Cardiac muscle cell (in vitro differentiated cells and primary cell): ENCODE results near the gene SIVA1. TPM values are rescaled to one million over a fixed set of nuclear protein-coding genes. Genes with fewer than 3 reads are reported as not detected.

Experiments used
- DNase-seq, 2 donors: peaks; one replicate each; pipeline versions ENCODE4 v3.0.0 to v3.0.0-alpha.2; 2010 to 2017; ENCODE audit warnings: low read depth in 1 of 2, low spot score in 1 of 2
- H3K27ac ChIP-seq: fragments of 200-600 bp; sonication (generic); 2 replicates; pipeline ENCODE4 v1.5.1; 2016
- H3K27me3 ChIP-seq: fragments of 200-600 bp; sonication (generic); 2 replicates; pipeline ENCODE4 v1.6.0; 2016; ENCODE audit warnings: control low read depth
- H3K36me3 ChIP-seq: fragments of 200-600 bp; sonication (generic); 2 replicates; pipeline ENCODE4 v1.5.1; 2016; ENCODE audit warnings: control low read depth
- H3K4me1 ChIP-seq: fragments of 200-600 bp; sonication (generic); 2 replicates; pipeline ENCODE4 v1.8.1; 2017; ENCODE audit warnings: low read depth, mild to moderate bottlenecking, mixed run types
- H3K4me3 ChIP-seq: fragments of 200-600 bp; sonication (generic); 2 replicates; pipeline ENCODE4 v1.5.1; 2016; ENCODE audit warnings: mild to moderate bottlenecking
- H3K9me3 ChIP-seq: fragments of 200-600 bp; sonication (generic); 2 replicates; pipeline ENCODE4 v1.5.1; 2017; ENCODE audit warnings: low read depth, mild to moderate bottlenecking, control low read depth
- polyA plus RNA-seq: library from polyadenylated mRNA; unstranded; fragments of >200 nt; fragmentation: Nextera tagmentation; extraction: Ambion mirVana; gene quantifications from 2 replicates; pipeline ENCODE4 v1.2.1, GENCODE V29; 2016
- total RNA-seq: library from RNA; depleted of rRNA; stranded (reverse); fragments of >200 nt; gene quantifications from 2 replicates; pipeline ENCODE4 v1.2.3, GENCODE V29; 2016
- TF ChIP-seq, protein P1 (sequence below): IDR thresholded peaks from 2 replicates; pipeline ENCODE4 v1.5.1; 2012; ENCODE audit warnings: low read depth, mild to moderate bottlenecking, low read length

SIVA1 gene
- total and polyA plus RNA-seq, 2 experiments from 2014 or later = 145 to 278 TPM

DNA sequence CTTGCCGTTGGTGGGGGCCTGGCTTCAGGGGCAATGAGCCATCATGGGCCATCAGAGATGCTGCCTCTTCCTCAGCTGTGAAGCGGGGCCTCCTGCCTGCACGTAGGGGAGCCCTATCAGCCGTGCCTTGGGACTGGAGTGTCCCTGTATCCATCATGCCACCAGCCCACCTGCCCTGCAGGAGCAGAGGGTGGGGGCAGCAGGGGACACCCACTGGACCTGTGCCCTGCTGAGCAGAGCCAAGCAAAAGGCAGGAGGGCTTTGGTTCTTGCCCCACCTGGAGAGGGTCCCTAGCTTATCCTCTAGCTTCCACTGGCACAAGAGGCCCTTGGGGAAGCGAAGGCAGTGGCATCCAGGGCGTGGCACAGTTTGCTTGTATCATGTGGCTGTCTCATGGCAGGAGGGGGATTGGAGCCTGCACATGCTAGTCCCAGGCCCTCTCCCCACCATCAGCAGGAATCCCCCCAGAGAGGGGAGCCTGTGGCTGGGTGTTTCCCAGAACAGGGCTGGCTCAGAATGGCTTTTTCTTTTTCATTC is 18.8 kb upstream of the SIVA1 start:
- H3K36me3 ChIP-seq = no peaks in the 10 kb centered on the region
- no peaks in the 10 kb centered on the region for H3K4me1 ChIP-seq
- H3K27ac ChIP-seq = no peak overlapping the region
- no peak for DNase-seq
- no peak overlapping the region for H3K4me3 ChIP-seq
- TF ChIP-seq, protein P1, sequence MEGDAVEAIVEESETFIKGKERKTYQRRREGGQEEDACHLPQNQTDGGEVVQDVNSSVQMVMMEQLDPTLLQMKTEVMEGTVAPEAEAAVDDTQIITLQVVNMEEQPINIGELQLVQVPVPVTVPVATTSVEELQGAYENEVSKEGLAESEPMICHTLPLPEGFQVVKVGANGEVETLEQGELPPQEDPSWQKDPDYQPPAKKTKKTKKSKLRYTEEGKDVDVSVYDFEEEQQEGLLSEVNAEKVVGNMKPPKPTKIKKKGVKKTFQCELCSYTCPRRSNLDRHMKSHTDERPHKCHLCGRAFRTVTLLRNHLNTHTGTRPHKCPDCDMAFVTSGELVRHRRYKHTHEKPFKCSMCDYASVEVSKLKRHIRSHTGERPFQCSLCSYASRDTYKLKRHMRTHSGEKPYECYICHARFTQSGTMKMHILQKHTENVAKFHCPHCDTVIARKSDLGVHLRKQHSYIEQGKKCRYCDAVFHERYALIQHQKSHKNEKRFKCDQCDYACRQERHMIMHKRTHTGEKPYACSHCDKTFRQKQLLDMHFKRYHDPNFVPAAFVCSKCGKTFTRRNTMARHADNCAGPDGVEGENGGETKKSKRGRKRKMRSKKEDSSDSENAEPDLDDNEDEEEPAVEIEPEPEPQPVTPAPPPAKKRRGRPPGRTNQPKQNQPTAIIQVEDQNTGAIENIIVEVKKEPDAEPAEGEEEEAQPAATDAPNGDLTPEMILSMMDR = no peak
- no peaks in the 10 kb centered on the region for H3K27me3 ChIP-seq
- H3K9me3 ChIP-seq = no peaks in the 10 kb centered on the region

DNA sequence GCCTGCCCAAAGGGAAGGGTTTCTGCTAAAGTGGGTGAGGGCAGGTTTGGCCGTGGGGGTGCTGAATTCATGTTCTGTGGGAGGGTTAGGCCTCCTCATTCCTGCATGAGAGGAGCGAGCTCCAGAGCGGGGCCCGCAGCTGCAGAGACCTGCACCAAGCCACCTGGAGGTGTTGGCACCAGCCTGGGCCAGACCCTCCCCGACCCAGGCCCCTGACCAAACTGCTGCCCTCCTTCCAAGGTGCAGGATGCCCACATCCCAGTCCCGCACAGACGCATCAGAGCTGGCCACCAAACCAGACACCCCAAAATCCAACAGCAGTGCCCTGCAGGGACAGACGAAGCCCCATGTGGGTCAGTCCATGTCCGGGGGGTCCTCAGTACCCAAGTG is 18.4 kb upstream of the SIVA1 start:
- Histone ChIP-seq H3K27ac (no peak overlapping the region), H3K36me3 (no peaks in the 10 kb centered on the region), H3K4me1 (no peaks in the 10 kb centered on the region), H3K4me3 (no peak overlapping the region), H3K27me3 (no peaks in the 10 kb centered on the region), H3K9me3 (no peaks in the 10 kb centered on the region)
- TF ChIP-seq, protein P1 = no peak
- no peak for DNase-seq

DNA sequence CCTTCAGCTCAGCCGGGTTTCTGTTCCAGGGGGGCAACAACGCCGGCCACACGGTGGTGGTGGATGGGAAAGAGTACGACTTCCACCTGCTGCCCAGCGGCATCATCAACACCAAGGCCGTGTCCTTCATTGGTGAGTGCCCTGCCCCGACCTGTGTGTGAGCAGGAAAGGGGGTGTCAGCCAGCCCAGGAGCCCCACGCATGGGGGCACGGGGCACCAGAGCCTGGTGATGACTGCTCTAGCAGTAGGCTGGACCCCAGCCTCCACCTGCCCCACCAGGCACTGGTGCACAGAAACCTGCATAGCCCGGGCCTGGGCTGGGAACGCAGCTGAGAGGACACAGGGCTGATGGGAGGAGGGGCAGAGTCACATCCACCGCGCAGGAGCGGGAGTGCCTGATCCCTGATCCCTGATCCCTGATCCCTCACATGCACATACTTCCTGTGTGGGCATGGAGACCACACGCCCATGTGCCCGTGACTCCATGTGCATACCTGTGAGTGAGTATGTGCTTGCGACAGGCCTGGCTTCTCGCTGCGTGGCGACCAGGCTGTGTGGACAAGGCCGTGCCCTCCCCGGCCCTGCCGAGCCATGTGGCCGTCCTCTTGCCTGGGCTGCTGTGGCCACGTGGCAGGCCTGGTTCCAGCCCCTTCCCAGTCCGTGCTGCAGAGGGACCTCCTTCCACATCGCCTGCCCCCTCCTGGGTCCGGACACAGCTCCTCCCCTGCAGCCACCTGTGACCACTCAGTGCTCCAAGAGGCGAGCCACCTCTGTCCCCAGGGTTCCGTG is 17.8 kb upstream of the SIVA1 start:
- TF ChIP-seq, protein P1 = no peak
- DNase-seq = no peak
- H3K36me3 ChIP-seq = no peaks in the 10 kb centered on the region
- no peaks in the 10 kb centered on the region for H3K9me3 ChIP-seq
- no peak overlapping the region for H3K4me3 ChIP-seq
- H3K27ac ChIP-seq = no peak overlapping the region
- no peaks in the 10 kb centered on the region for H3K4me1 ChIP-seq
- no peaks in the 10 kb centered on the region for H3K27me3 ChIP-seq

DNA sequence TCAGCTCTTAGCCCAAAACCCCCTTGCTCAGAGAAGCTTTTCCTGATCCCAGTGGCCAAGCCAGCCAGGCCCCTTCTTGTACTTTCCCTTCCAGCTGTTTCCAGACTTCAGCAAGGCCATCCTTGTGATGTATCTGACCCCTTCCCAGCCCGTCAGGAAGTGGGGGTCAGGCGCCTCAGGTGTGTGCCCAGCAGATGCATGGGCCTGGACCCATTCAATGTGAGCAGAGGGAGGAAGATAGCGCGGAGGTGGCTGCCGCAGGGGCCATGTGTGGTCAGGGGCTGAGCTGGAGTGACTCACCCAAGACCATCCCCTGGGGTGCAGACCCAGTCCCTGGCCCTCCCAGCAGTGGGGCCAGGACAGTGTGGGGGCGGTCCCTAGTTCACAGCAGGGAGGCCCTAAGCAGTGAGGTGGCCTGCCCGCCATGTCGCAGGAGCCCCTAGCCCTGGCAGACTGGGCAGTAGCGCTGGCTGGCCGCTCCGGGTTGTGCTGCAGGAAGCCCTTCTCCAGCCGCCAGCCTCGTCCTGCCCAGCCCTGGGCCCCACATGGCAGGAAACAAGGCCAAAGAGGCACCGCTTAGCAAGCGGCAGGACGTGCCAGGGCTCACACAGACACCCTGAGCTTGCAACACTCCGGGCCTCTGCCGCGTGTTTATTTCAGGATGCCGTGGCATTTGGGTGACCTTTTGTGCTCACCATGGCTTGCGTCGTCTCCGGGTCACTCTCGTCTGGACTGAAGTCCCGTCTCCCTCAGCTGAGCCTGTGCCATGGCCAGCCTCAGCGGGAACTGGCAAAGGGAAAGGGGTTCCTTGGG is 16.9 kb upstream of the SIVA1 start:
- Histone ChIP-seq H3K4me1 (no peaks in the 10 kb centered on the region), H3K27ac (no peak overlapping the region), H3K9me3 (no peaks in the 10 kb centered on the region), H3K27me3 (no peaks in the 10 kb centered on the region), H3K36me3 (peaks cover 4% of the 10 kb centered on the region), H3K4me3 (no peak overlapping the region)
- DNase-seq = peak in 1 of 2 donors; percentile 79
- TF ChIP-seq, protein P1 = no peak

DNA sequence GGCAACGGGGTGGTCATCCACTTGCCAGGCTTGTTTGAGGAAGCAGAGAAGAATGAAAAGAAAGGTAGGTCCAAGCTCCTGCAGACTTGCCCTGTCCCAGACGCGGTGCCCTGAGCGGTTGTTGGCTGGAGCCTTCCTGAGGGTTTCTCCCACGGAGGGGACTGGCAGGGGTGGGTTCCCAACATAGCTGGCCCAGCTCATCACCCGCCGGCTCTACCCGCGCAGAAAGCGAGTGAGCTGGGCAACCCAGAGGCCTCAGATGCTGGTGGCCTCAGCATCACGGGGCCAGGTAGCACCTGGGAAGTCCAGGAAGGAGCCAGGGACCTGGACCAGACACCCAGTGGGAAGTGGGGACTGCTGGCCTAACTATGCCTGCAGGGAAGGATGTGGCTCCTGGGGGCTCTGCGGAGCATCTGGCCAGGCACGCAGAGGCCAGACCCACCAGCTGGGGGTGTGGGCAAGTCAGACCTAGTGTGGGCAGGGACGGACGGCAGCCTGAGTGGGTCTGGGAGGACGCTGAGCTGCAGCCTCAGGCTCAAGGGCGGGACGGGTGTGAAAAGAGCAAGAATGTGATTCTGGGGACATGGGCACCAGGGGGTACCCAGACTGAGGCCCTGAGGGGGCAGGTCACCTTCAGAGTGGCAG is 14.4 kb upstream of the SIVA1 start:
- Histone ChIP-seq H3K4me1 (no peaks in the 10 kb centered on the region), H3K27me3 (no peaks in the 10 kb centered on the region), H3K4me3 (no peak overlapping the region), H3K9me3 (no peaks in the 10 kb centered on the region), H3K27ac (no peak overlapping the region), H3K36me3 (peaks cover 5% of the 10 kb centered on the region)
- TF ChIP-seq, protein P1 = no peak
- no peak for DNase-seq
